GM23338 (cell line): Measurements from ENCODE around the gene SND1. TPM values are rescaled to one million over a fixed set of nuclear protein-coding genes. Genes with fewer than 3 reads are reported as not detected.
A peak's percentile ranks its signal among the peaks of the same experiment; 100 is the strongest.

Source experiments
- ATAC-seq: fragments of 200-7000 bp; cut with Tn5 transposase; 3 replicates; pipeline ENCODE4 v1.9.1; 2020
- DNase-seq: peaks from one replicate; pipeline ENCODE4 v3.0.0-alpha.2; 2015; ENCODE audit warnings: low spot score
- H2AFZ ChIP-seq: fragments of 200-600 bp; sonication (generic); 2 replicates; pipeline ENCODE4 v1.8.0; 2016; ENCODE audit warnings: antibody characterized with exemption, mild to moderate bottlenecking, moderate library complexity
- H3F3A ChIP-seq: fragments of 200-600 bp; sonication (generic); replicated peaks from 2 replicates; pipeline ENCODE4 v1.8.0; 2017; ENCODE audit warnings: antibody characterized with exemption, mixed run types, low read depth
- H3K27ac ChIP-seq: fragments of 200-600 bp; sonication (generic); 2 replicates; pipeline ENCODE4 v1.6.1; 2016; ENCODE audit warnings: low read depth
- H3K27me3 ChIP-seq: fragments of 200-600 bp; sonication (generic); 2 replicates; pipeline ENCODE4 v1.8.0; 2016; ENCODE audit warnings: mild to moderate bottlenecking, mixed run types, moderate library complexity; ENCODE audit not compliant: insufficient read depth
- H3K36me3 ChIP-seq: fragments of 200-600 bp; sonication (generic); 2 replicates; pipeline ENCODE4 v1.8.0; 2016; ENCODE audit warnings: mild to moderate bottlenecking; ENCODE audit not compliant: insufficient read depth
- H3K4me1 ChIP-seq: fragments of 200-600 bp; sonication (generic); 2 replicates; pipeline ENCODE4 v1.8.0; 2016; ENCODE audit warnings: mild to moderate bottlenecking, moderate library complexity; ENCODE audit not compliant: insufficient read depth
- H3K4me2 ChIP-seq: fragments of 200-600 bp; sonication (generic); 2 replicates; pipeline ENCODE4 v1.7.1; 2017; ENCODE audit warnings: mixed run types
- H3K4me3 ChIP-seq: fragments of 200-600 bp; sonication (generic); 2 replicates; pipeline ENCODE4 v1.6.1; 2016; ENCODE audit warnings: mixed run types
- H3K79me2 ChIP-seq: fragments of 200-600 bp; sonication (generic); replicated peaks from 2 replicates; pipeline ENCODE4 v1.8.0; 2017; ENCODE audit warnings: mild to moderate bottlenecking; ENCODE audit not compliant: insufficient read depth
- H3K9me2 ChIP-seq: fragments of 200-600 bp; sonication (generic); 2 replicates; pipeline ENCODE4 v1.8.0; 2017; ENCODE audit not compliant: insufficient read depth
- H4K20me1 ChIP-seq: fragments of 200-600 bp; sonication (generic); replicated peaks from 2 replicates; pipeline ENCODE4 v1.8.0; 2017; ENCODE audit warnings: mild to moderate bottlenecking; ENCODE audit not compliant: insufficient read depth
- H3K27ac Mint-ChIP-seq: 2 replicates; pipeline ENCODE4 v1.8.0; 2020; ENCODE audit warnings: inconsistent platforms, mild to moderate bottlenecking, moderate library complexity, mixed read lengths
- H3K27me3 Mint-ChIP-seq: 3 replicates; pipeline ENCODE4 v1.8.0; 2022; ENCODE audit warnings: low read depth, mild to moderate bottlenecking, moderate library complexity, mixed read lengths, inconsistent platforms; ENCODE audit not compliant: insufficient read depth, poor library complexity
- H3K36me3 Mint-ChIP-seq: 3 replicates; pipeline ENCODE4 v1.8.0; 2021; ENCODE audit warnings: low read depth, mild to moderate bottlenecking, inconsistent platforms, moderate library complexity, mixed read lengths
- H3K4me1 Mint-ChIP-seq: 3 replicates; pipeline ENCODE4 v1.8.0; 2020; ENCODE audit warnings: mild to moderate bottlenecking, inconsistent platforms, mixed read lengths
- H3K4me3 Mint-ChIP-seq: 3 replicates; pipeline ENCODE4 v1.8.0; 2021; ENCODE audit warnings: moderate library complexity, mild to moderate bottlenecking, inconsistent platforms, mixed read lengths
- H3K9me3 Mint-ChIP-seq: 3 replicates; pipeline ENCODE4 v1.8.0; 2020; ENCODE audit warnings: moderate library complexity, mild to moderate bottlenecking, inconsistent platforms, mixed read lengths
- CTCF ChIP-seq, 2 experiments: fragments of 200-600 bp in 1 of 2; sonication (generic) in 1 of 2; conservative IDR thresholded peaks; 2 replicates each; pipeline versions ENCODE4 v1.5.1 to v1.6.1; 2016 to 2017; ENCODE audit warnings: antibody characterized with exemption in 2 of 2, low read depth in 2 of 2, mild to moderate bottlenecking in 2 of 2, moderate library complexity in 1 of 2
- EZH2phosphoT487 ChIP-seq: fragments of 200-600 bp; sonication (generic); IDR thresholded peaks from one replicate; pipeline ENCODE4 v1.8.1; 2018; ENCODE audit warnings: antibody characterized with exemption; ENCODE audit not compliant: unreplicated experiment
- JUNB ChIP-seq: IDR thresholded peaks from one replicate; pipeline ENCODE4 v1.6.1; 2016; ENCODE audit warnings: antibody characterized with exemption; ENCODE audit not compliant: unreplicated experiment
- NANOG ChIP-seq: IDR thresholded peaks from 2 replicates; pipeline ENCODE4 v1.6.1; 2016; ENCODE audit warnings: antibody characterized with exemption, borderline replicate concordance
- POLR2AphosphoS5 ChIP-seq: IDR thresholded peaks from 2 replicates; pipeline ENCODE4 v1.6.1; 2016; ENCODE audit warnings: antibody characterized with exemption, low read depth
- REST ChIP-seq: IDR thresholded peaks from one replicate; pipeline ENCODE4 v1.6.1; 2018; ENCODE audit warnings: antibody characterized with exemption; ENCODE audit not compliant: unreplicated experiment
- ZNF114 ChIP-seq: fragments of 250-450 bp; sonication (Bioruptor Pico); IDR thresholded peaks from 2 replicates; pipeline ENCODE4 v1.5.0; 2020; ENCODE audit warnings: mild to moderate bottlenecking, moderate library complexity
- ZNF462 ChIP-seq: fragments of 250-450 bp; sonication (Bioruptor Pico); IDR thresholded peaks from 2 replicates; pipeline ENCODE4 v1.5.0; 2020; ENCODE audit warnings: mild to moderate bottlenecking, moderate library complexity
- polyA plus RNA-seq: library from polyadenylated mRNA; unstranded; fragments of >200 nt; fragmentation: Nextera tagmentation; extraction: Ambion mirVana; gene quantifications from 2 replicates; pipeline ENCODE4 v1.2.1, GENCODE V29; 2016
- total RNA-seq: library from RNA; depleted of rRNA; stranded (reverse); fragments of >200 nt; shearing (Covaris generic); gene quantifications from 2 replicates; pipeline ENCODE4 v1.2.3, GENCODE V29; 2014
- TF ChIP-seq, protein P1 (sequence below): IDR thresholded peaks from 2 replicates; pipeline ENCODE4 v1.6.1; 2016; ENCODE audit warnings: antibody characterized with exemption

SND1 gene
- total and polyA plus RNA-seq, 2 experiments from 2014 or later: 107 to 254 TPM

GRCh38 chr7:127715272-127715671 lies 63.3 kb downstream of the SND1 start:
- Mint-ChIP-seq H3K36me3 (peaks cover 39% of the 10 kb centered on the region), H3K27me3 (peaks cover 2% of the 10 kb centered on the region), H3K4me3 (no peak overlapping the region), H3K27ac (no peak overlapping the region), H3K9me3 (no peaks in the 10 kb centered on the region; the same call in 2 of the 3 replicates), H3K4me1 (no peaks in the 10 kb centered on the region)
- Histone ChIP-seq H3K27me3 (no peaks in the 10 kb centered on the region), H2AFZ (no peak overlapping the region), H3F3A (no peaks in the 10 kb centered on the region), H3K36me3 (peaks cover 17% of the 10 kb centered on the region), H3K79me2 (peaks cover 99% of the 10 kb centered on the region), H3K9me2 (no peaks in the 10 kb centered on the region), H3K27ac (no peak overlapping the region), H4K20me1 (peaks cover 29% of the 10 kb centered on the region), H3K4me2 (no peak overlapping the region), H3K4me3 (no peak overlapping the region), H3K4me1 (no peaks in the 10 kb centered on the region)
- DNase-seq (no peak), ATAC-seq (peak; percentile 53; the same call in 2 of the 3 replicates)
- TF ChIP-seq ZNF462 (CRISPR knock-in tag) (no peak), NANOG (no peak), JUNB (no peak), POLR2AphosphoS5 (no peak)

GRCh38 chr7:127715901-127716300 lies 63.9 kb downstream of the SND1 start:
- Mint-ChIP-seq H3K36me3 (peaks cover 35% of the 10 kb centered on the region), H3K27ac (no peak overlapping the region), H3K27me3 (peaks cover 2% of the 10 kb centered on the region), H3K4me1 (no peaks in the 10 kb centered on the region), H3K9me3 (no peaks in the 10 kb centered on the region; the same call in 2 of the 3 replicates), H3K4me3 (no peak overlapping the region)
- no peak for TF ChIP-seq EZH2phosphoT487
- TF ChIP-seq ZNF114 (CRISPR knock-in tag): no peak
- no peak for TF ChIP-seq NANOG
- no peak for TF ChIP-seq REST
- TF ChIP-seq, protein P1, sequence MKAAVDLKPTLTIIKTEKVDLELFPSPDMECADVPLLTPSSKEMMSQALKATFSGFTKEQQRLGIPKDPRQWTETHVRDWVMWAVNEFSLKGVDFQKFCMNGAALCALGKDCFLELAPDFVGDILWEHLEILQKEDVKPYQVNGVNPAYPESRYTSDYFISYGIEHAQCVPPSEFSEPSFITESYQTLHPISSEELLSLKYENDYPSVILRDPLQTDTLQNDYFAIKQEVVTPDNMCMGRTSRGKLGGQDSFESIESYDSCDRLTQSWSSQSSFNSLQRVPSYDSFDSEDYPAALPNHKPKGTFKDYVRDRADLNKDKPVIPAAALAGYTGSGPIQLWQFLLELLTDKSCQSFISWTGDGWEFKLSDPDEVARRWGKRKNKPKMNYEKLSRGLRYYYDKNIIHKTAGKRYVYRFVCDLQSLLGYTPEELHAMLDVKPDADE: no peak
- no peak for TF ChIP-seq POLR2AphosphoS5
- no peak for TF ChIP-seq CTCF (conservative IDR thresholded peaks at IDR 0.05; ENCODE audit: low read depth in 2 of 2)
- Histone ChIP-seq H3K27me3 (no peaks in the 10 kb centered on the region), H3K4me2 (no peak overlapping the region), H3K36me3 (peaks cover 16% of the 10 kb centered on the region), H3K4me1 (no peaks in the 10 kb centered on the region), H3K27ac (0 out of 2 replicates have a peak overlapping the region, but pooled peaks have one; percentile 8), H3K79me2 (peaks cover 97% of the 10 kb centered on the region), H3K9me2 (no peaks in the 10 kb centered on the region), H3K4me3 (no peak overlapping the region), H4K20me1 (peaks cover 36% of the 10 kb centered on the region), H2AFZ (no peak overlapping the region), H3F3A (no peaks in the 10 kb centered on the region)
- ATAC-seq: no peak
- no peak for DNase-seq
